GM19025 (cell line): ENCODE results near the gene NOTCH2NLA.
"Not testable (repeated sequence)": the region's sequence is repeated elsewhere in the genome, so short reads cannot be mapped to it uniquely, and the experiment has no call there.

Experiments
- ATAC-seq: cut with Tn5 transposase; IDR thresholded peaks from one replicate; pipeline ENCODE4 v1.9.1; 2021; ENCODE audit warnings: mild to moderate bottlenecking, low read depth, moderate library complexity; ENCODE audit not compliant: unreplicated experiment

NOTCH2NLA gene

DNA sequence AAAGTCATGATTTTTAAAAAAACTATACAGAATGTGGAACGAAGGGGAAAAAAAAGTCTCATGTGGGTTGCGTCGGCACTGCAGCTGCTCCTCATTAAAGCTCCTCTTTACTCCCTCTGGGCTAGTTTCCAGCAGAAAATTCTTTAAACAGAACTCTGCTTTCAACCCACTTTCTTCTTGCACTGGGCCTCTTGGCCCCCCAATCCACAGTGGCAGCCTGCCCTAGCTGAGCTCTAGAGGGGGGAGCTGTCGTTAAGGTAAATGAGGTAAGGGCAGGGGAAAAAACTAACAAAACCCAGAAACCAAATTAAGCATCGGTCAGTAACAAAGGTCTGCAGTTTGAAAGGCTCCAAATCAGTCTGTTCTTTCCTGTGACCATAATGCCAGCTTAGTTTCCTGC lies 54.3 kb downstream of the NOTCH2NLA start:
- not testable (repeated sequence) for ATAC-seq

DNA sequence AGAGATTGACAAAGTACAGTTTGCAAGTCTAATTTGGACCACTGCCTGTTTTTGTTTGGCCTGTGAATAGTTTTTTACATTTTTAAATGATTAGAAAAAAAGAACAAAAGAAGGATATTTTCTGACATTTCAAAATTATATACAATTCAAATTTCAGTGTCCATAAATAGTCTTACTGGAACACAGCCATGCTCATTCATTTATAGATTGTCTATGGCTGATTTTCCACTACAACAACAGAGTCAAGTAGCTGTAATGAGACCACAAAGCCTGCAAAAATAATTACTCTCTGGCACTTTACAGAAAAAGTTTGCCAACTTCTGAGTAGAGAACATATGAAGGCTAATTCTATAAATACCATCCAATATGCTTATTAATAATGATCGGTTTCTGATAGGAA lies 61.1 kb downstream of the NOTCH2NLA start:
- ATAC-seq, result not testable (repeated sequence)

DNA sequence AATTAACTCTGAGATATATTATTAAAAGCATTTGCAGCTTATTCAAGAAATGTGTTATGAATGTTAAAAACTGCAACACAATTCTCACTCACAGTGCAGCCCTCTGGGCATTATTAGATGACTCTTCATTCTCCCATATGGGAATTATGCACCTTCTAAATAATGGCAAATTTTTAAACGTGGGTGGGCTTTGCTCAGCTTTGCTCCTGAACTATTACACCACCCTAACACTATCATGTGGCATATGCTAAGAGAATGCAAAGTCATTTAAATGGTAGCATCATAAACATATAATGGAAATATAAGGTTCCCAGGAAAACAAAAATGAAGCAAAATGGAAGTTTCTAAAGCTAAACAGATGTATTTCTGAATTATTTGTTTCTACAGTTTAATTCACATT lies 61.5 kb downstream of the NOTCH2NLA start:
- ATAC-seq, result not testable (repeated sequence)

DNA sequence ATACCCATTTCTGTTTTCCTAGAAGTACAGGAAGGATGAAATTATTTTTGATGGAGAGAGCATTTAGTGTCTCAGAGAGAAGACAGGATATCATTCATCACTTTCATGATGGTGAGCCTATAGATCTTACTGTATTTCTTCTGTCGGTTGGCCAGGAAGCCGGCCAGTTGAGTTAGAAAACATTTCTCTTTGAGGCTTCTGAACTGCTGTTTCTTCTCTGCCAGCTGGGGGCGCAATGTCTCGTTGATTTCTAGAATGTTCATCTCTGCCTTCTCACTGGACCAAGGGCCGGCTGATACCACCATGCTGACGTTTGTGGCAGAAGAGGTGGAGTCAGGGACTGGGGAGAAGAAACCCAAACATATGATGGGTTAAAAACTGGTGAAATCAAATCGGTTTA lies 84.4 kb downstream of the NOTCH2NLA start, which contains the start of gene NBPF10:
NBPF10 (minus strand) TSS at position 340 of the 400 bp plus-strand sequence; CDS start at position 305, 35 bp downstream.
- ATAC-seq, result not testable (repeated sequence)
